Vagina (tissue), 2 donors: ENCODE data around the gene PHACTR2.

Experiments
- POLR2A ChIP-seq, 2 donors: fragments of 450-650 bp; IDR thresholded peaks; one replicate each; pipeline ENCODE4 v1.6.1; 2017; ENCODE audit warnings: antibody characterized with exemption in 2 of 2, mild to moderate bottlenecking in 2 of 2, moderate library complexity in 2 of 2
- POLR2AphosphoS5 ChIP-seq, 2 donors: sonication (generic); formaldehyde crosslinking; IDR thresholded peaks; one replicate each; pipeline ENCODE4 v1.9.0; 2017; ENCODE audit warnings: antibody characterized with exemption in 2 of 2, mild to moderate bottlenecking in 2 of 2, low read depth in 1 of 2; ENCODE audit not compliant: insufficient read depth in 1 of 2
- TF ChIP-seq, protein P1 (sequence below), 3 experiments: fragments of 450-650 bp in 2 of 3; fragments of 200-600 bp in 1 of 3; sonication (generic) in 1 of 3; IDR thresholded peaks; one replicate each; pipeline ENCODE4 v1.5.1; 2017 to 2019; ENCODE audit warnings: antibody characterized with exemption in 3 of 3, mild to moderate bottlenecking in 2 of 3, moderate library complexity in 2 of 3

DNA sequence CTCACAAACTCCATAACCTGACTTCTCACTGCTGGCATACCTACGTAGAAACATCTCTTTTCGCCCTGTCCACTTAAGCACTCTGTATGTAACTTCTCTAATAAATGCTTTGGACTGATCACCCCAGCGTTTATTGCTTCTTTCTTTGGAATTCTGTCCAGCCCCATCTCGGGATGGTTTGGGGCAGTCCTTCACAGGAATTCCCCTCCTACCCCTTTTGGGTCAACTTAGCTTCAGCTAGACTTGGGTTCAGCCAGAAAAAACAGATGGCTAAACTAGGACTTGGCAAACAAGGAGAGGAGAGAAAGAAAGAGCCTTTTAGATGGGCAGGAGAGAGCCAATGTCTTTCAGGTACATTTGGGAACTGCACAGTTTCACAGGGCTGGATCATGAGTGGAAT lies 161.4 kb downstream of the PHACTR2 start:
- TF ChIP-seq, protein P1, sequence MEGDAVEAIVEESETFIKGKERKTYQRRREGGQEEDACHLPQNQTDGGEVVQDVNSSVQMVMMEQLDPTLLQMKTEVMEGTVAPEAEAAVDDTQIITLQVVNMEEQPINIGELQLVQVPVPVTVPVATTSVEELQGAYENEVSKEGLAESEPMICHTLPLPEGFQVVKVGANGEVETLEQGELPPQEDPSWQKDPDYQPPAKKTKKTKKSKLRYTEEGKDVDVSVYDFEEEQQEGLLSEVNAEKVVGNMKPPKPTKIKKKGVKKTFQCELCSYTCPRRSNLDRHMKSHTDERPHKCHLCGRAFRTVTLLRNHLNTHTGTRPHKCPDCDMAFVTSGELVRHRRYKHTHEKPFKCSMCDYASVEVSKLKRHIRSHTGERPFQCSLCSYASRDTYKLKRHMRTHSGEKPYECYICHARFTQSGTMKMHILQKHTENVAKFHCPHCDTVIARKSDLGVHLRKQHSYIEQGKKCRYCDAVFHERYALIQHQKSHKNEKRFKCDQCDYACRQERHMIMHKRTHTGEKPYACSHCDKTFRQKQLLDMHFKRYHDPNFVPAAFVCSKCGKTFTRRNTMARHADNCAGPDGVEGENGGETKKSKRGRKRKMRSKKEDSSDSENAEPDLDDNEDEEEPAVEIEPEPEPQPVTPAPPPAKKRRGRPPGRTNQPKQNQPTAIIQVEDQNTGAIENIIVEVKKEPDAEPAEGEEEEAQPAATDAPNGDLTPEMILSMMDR (IDR thresholded peaks at IDR 0.05): no peak
- no peak for TF ChIP-seq POLR2A (IDR thresholded peaks at IDR 0.05)
- TF ChIP-seq POLR2AphosphoS5 (IDR thresholded peaks at IDR 0.05; ENCODE audit: insufficient read depth in 1 of 2, low read depth in 1 of 2): no peak
